ENCODE measurements around the gene CHKA. TPM values are rescaled to one million over a fixed set of nuclear protein-coding genes. Genes with fewer than 3 reads are reported as not detected.
A peak's percentile ranks its signal among the peaks of the same experiment; 100 is the strongest.

Gene CHKA
- polyA plus RNA-seq, 4 donors, result 31.5 to 180 (median 139) TPM

GRCh38 chr11:68116974-68117373 is 4.2 kb downstream of the CHKA start:
- H3K9me3 ChIP-seq (ENCODE audit: control insufficient read depth in 2 of 2, insufficient read depth in 1 of 2, low read depth in 1 of 2, low read length in 1 of 2), result no peaks in the 10 kb centered on the region
- FAIRE-seq (no peak), DNase-seq (peak in 1 of 2 donors; percentile 16)
- H3K4me3 ChIP-seq (ENCODE audit: low read depth in 1 of 3, low read length in 3 of 3), result no peak overlapping the region
- no peaks in the 10 kb centered on the region for H3K27me3 ChIP-seq (ENCODE audit: control insufficient read depth in 3 of 3, insufficient read depth in 3 of 3, low read length in 3 of 3)
- peaks cover 0 to 34% (median 2%) of the 10 kb centered on the region in 3 donors for H3K36me3 ChIP-seq (ENCODE audit: control insufficient read depth in 3 of 3, insufficient read depth in 2 of 3, low read depth in 1 of 3, low read length in 3 of 3)
- H3K4me1 ChIP-seq (ENCODE audit: control insufficient read depth in 3 of 3, insufficient read depth in 2 of 3, low read depth in 1 of 3, low read length in 2 of 3), result peaks cover 0 to 27% (median 0%) of the 10 kb centered on the region in 3 donors
- peak overlapping the region in 2 of 3 donors; percentile 56 to 66 for H3K27ac ChIP-seq (ENCODE audit: low read depth in 1 of 3, low read length in 2 of 3)
- WGBS, 3 donors, result 31 to 66% (median 52%) methylated on average over 3 of the region's 3 CpGs

- H3K4me3 ChIP-seq (ENCODE audit: low read depth in 1 of 3, low read length in 3 of 3), result no peak overlapping the region
- H3K36me3 ChIP-seq (ENCODE audit: control insufficient read depth in 3 of 3, insufficient read depth in 2 of 3, low read depth in 1 of 3, low read length in 3 of 3), result peaks cover 0 to 36% (median 2%) of the 10 kb centered on the region in 3 donors
- H3K27me3 ChIP-seq (ENCODE audit: control insufficient read depth in 3 of 3, insufficient read depth in 3 of 3, low read length in 3 of 3), result no peaks in the 10 kb centered on the region
- WGBS, 3 donors, result 30 to 71% (median 45%) methylated on average over 7 of the region's 7 CpGs
- DNase-seq (peak; percentile 51 to 81), FAIRE-seq (no peak)
- H3K4me1 ChIP-seq (ENCODE audit: control insufficient read depth in 3 of 3, insufficient read depth in 2 of 3, low read depth in 1 of 3, low read length in 2 of 3), result peaks cover 0 to 23% (median 0%) of the 10 kb centered on the region in 3 donors
- peak overlapping the region in 2 of 3 donors; percentile 5 to 56 for H3K27ac ChIP-seq (ENCODE audit: low read depth in 1 of 3, low read length in 2 of 3)
- H3K9me3 ChIP-seq (ENCODE audit: control insufficient read depth in 2 of 2, insufficient read depth in 1 of 2, low read depth in 1 of 2, low read length in 1 of 2), result no peaks in the 10 kb centered on the region
Observed at GRCh38 chr11:68116126-68116525, 5.1 kb downstream of the CHKA start.

DNA sequence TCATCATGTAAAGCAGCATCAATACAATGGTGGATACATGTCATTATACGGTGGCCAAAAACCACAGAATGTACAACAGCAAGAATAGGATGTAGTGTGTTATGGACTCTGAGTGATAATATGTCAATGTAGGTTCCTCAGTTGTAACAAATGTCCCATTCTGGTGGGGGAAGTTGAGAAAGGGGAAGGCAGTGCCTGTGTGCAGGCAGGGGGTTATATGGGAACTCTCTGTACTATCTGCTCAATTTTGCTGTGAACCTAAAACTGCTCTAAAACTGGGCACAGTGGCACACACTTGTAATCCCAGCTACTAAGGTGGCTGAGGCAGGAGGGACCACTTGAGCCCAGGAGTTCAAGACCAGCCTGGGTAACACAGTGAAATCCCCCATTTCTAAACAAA is 5.9 kb downstream of the CHKA start:
- Histone ChIP-seq H3K27me3 (ENCODE audit: control insufficient read depth in 3 of 3, insufficient read depth in 3 of 3, low read length in 3 of 3) (no peaks in the 10 kb centered on the region), H3K9me3 (ENCODE audit: control insufficient read depth in 2 of 2, insufficient read depth in 1 of 2, low read depth in 1 of 2, low read length in 1 of 2) (no peaks in the 10 kb centered on the region), H3K4me3 (ENCODE audit: low read depth in 1 of 3, low read length in 3 of 3) (no peak overlapping the region), H3K4me1 (ENCODE audit: control insufficient read depth in 3 of 3, insufficient read depth in 2 of 3, low read depth in 1 of 3, low read length in 2 of 3) (peaks cover 0 to 23% (median 0%) of the 10 kb centered on the region in 3 donors), H3K36me3 (ENCODE audit: control insufficient read depth in 3 of 3, insufficient read depth in 2 of 3, low read depth in 1 of 3, low read length in 3 of 3) (peaks cover 0 to 42% (median 2%) of the 10 kb centered on the region in 3 donors), H3K27ac (ENCODE audit: low read depth in 1 of 3, low read length in 2 of 3) (peak overlapping the region in 2 of 3 donors; percentile 14 to 72)
- WGBS, 3 donors, result 55 to 65% (median 65%) methylated on average over 1 of the region's 1 CpG
- FAIRE-seq (no peak), DNase-seq (no peak)

DNA sequence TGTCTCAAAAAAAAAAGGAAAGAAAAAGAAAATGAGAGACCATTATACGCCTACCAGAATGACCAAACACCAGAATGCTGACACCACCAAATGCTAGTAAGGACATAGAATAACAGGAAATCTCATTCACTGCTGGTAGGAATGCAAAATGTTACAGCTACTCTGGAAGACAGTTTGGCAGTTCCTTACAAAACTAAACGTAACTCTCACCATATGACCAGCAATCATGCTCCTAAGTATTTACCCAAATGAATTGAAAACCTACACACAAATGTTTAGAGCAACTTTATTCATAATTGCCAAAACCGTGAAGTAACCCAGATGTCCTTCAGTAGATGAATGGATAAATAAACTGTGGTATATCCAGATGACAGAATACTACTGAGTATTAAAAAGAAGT is 7.2 kb downstream of the CHKA start:
- H3K4me3 ChIP-seq (ENCODE audit: low read depth in 1 of 3, low read length in 3 of 3), result no peak overlapping the region

DNA sequence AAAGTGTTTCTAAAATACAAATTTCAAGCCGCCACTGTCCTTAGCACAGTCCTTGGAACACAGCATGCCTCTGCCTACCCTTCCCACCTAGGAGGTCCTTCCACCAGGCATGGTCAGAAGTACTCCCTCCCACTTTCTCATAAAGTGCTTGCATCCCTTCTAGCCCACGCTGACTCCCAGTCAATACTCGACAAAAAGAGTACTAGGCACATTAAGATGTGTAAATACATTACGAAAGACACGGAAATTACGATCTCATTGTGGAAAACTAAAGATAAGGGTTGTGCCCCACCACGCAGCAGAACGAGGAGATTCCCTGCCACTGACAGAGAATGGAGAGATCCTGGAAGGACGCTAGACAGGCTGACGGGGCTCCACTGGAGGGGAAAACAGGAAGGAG is 13.5 kb downstream of the CHKA start:
- 20 to 60% (median 36%) methylated on average over 10 of the region's 10 CpGs for WGBS, 3 donors
- peak overlapping the region; percentile 36 to 85 (median 56) for H3K27ac ChIP-seq (ENCODE audit: low read depth in 1 of 3, low read length in 2 of 3)
- FAIRE-seq (no peak), DNase-seq (peak in 1 of 2 donors; percentile 70)
- H3K4me3 ChIP-seq (ENCODE audit: low read depth in 1 of 3, low read length in 3 of 3), result no peak overlapping the region
- no peaks in the 10 kb centered on the region for H3K27me3 ChIP-seq (ENCODE audit: control insufficient read depth in 3 of 3, insufficient read depth in 3 of 3, low read length in 3 of 3)
- H3K36me3 ChIP-seq (ENCODE audit: control insufficient read depth in 3 of 3, insufficient read depth in 2 of 3, low read depth in 1 of 3, low read length in 3 of 3), result peaks cover 0 to 32% (median 0%) of the 10 kb centered on the region in 3 donors
- H3K4me1 ChIP-seq (ENCODE audit: control insufficient read depth in 3 of 3, insufficient read depth in 2 of 3, low read depth in 1 of 3, low read length in 2 of 3), result peaks cover 0 to 31% (median 8%) of the 10 kb centered on the region in 3 donors
- no peaks in the 10 kb centered on the region for H3K9me3 ChIP-seq (ENCODE audit: control insufficient read depth in 2 of 2, insufficient read depth in 1 of 2, low read depth in 1 of 2, low read length in 1 of 2)

More for the DNA sequence above, 7.2 kb downstream of the CHKA start:
- Histone ChIP-seq H3K9me3 (ENCODE audit: control insufficient read depth in 2 of 2, insufficient read depth in 1 of 2, low read depth in 1 of 2, low read length in 1 of 2) (no peaks in the 10 kb centered on the region), H3K27ac (ENCODE audit: low read depth in 1 of 3, low read length in 2 of 3) (peak overlapping the region in 2 of 3 donors; percentile 17 to 44), H3K36me3 (ENCODE audit: control insufficient read depth in 3 of 3, insufficient read depth in 2 of 3, low read depth in 1 of 3, low read length in 3 of 3) (peaks cover 0 to 48% (median 2%) of the 10 kb centered on the region in 3 donors), H3K27me3 (ENCODE audit: control insufficient read depth in 3 of 3, insufficient read depth in 3 of 3, low read length in 3 of 3) (no peaks in the 10 kb centered on the region), H3K4me1 (ENCODE audit: control insufficient read depth in 3 of 3, insufficient read depth in 2 of 3, low read depth in 1 of 3, low read length in 2 of 3) (peaks cover 0 to 27% (median 0%) of the 10 kb centered on the region in 3 donors)
- WGBS, 3 donors, result 55 to 67% (median 62%) methylated on average over 3 of the region's 3 CpGs
- FAIRE-seq (no peak), DNase-seq (no peak)

DNA sequence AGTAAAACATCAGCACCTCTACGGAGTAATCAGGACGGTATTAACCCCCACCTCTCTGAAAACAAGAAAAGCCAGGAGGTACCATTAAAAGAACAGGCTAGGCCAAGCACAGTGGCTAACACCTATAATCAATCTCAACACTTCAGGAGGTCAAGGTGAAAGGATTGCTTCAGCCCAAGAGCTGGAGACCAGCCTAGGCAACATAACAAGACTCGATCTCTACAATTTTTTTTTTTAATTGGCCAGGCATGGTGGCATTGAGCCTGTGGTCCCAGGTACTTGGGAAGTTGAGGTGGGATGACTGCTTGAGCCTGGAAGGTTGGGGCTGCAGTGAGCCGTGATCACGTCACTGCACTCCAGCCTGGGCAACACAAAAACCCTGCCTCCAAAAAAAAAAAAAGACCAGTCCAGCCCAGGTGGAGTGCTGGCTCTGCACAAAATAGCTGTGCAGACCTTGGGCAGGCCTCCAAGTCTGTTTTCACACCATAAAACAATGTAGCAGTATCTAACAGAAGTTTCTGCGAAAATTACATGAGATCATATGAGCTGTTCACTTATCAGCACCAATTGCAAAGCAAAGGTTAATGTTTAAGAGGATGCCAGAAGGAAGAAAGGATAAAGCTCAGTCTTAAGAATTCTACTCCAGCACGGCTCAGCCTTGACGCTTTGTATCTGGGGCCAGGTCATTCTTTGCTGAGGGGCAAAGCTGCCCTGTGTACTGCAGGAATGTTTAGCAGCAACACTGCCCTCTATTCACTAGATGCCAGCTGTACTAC is 14.8 kb downstream of the CHKA start:
- Histone ChIP-seq H3K36me3 (ENCODE audit: control insufficient read depth in 3 of 3, insufficient read depth in 2 of 3, low read depth in 1 of 3, low read length in 3 of 3) (peaks cover 0 to 27% (median 0%) of the 10 kb centered on the region in 3 donors), H3K4me1 (ENCODE audit: control insufficient read depth in 3 of 3, insufficient read depth in 2 of 3, low read depth in 1 of 3, low read length in 2 of 3) (peaks cover 0 to 31% (median 8%) of the 10 kb centered on the region in 3 donors), H3K27me3 (ENCODE audit: control insufficient read depth in 3 of 3, insufficient read depth in 3 of 3, low read length in 3 of 3) (no peaks in the 10 kb centered on the region), H3K27ac (ENCODE audit: low read depth in 1 of 3, low read length in 2 of 3) (peak overlapping the region; percentile 81 to 85 (median 83)), H3K4me3 (ENCODE audit: low read depth in 1 of 3, low read length in 3 of 3) (peak overlapping the region in 1 of 3 donors; percentile 15), H3K9me3 (ENCODE audit: control insufficient read depth in 2 of 2, insufficient read depth in 1 of 2, low read depth in 1 of 2, low read length in 1 of 2) (no peaks in the 10 kb centered on the region)
- peak; percentile 92 to 97 for DNase-seq
- WGBS, 3 donors, result 16 to 51% (median 22%) methylated on average over 8 of the region's 8 CpGs
- FAIRE-seq, result no peak

DNA sequence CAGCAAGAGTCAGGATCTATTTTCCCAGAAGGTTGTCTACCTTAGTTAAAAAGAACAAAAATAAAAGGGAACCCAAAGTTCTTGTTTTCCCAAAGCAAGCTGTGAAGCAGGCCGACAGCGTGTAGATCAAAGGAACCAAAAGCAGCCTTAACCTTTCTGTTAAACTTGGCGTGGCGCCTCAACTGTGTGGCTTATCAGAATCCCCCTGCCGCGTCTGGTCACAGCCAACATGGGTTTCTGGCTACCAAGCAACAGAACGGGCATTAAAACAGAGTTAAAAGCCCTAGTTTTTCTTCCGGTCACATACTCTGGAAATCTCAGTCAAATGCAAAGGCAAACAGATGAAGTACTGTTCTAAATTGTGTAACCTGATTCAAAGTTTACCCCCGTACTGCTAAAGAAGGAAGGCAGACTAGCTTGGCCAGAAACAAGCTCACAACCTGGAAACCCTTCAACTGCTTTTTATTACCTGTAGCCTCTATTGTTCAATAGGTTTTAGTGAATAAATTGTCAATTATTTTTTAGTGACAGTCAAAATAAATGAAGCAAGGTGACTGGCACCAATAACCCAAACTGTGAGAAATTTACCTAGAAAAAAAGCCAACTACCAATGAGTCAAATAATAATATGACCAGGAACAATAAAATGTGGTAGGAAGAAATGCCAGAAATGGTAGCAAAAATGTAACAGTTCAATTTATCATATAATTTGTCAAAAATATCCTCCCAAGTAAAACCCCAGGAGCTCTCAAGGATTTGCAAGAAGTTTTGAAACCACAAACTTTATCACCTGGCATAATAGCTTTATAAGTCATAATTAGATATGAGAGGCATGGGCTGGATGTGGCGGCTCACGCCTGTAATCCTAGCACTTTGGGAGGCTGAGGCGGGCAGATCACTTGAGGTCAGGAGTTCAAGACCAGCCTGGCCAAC is 21.4 kb downstream of the CHKA start:
- peaks cover 0 to 25% (median 1%) of the 10 kb centered on the region in 3 donors for H3K36me3 ChIP-seq (ENCODE audit: control insufficient read depth in 3 of 3, insufficient read depth in 2 of 3, low read depth in 1 of 3, low read length in 3 of 3)
- no peaks in the 10 kb centered on the region for H3K27me3 ChIP-seq (ENCODE audit: control insufficient read depth in 3 of 3, insufficient read depth in 3 of 3, low read length in 3 of 3)
- H3K9me3 ChIP-seq (ENCODE audit: control insufficient read depth in 2 of 2, insufficient read depth in 1 of 2, low read depth in 1 of 2, low read length in 1 of 2), result no peaks in the 10 kb centered on the region
- DNase-seq (peak; percentile 50 to 59), FAIRE-seq (no peak)
- peak overlapping the region; percentile 10 to 76 (median 48) for H3K27ac ChIP-seq (ENCODE audit: low read depth in 1 of 3, low read length in 2 of 3)
- peaks cover 0 to 9% (median 3%) of the 10 kb centered on the region in 3 donors for H3K4me1 ChIP-seq (ENCODE audit: control insufficient read depth in 3 of 3, insufficient read depth in 2 of 3, low read depth in 1 of 3, low read length in 2 of 3)
- 15 to 32% (median 16%) methylated on average over 12 of the region's 12 CpGs for WGBS, 3 donors
- no peak overlapping the region for H3K4me3 ChIP-seq (ENCODE audit: low read depth in 1 of 3, low read length in 3 of 3)

GRCh38 chr11:68099057-68099456 is 22.1 kb downstream of the CHKA start:
- H3K4me1 ChIP-seq (ENCODE audit: control insufficient read depth in 3 of 3, insufficient read depth in 2 of 3, low read depth in 1 of 3, low read length in 2 of 3), result peaks cover 0 to 9% (median 3%) of the 10 kb centered on the region in 3 donors
- peaks cover 0 to 25% (median 3%) of the 10 kb centered on the region in 3 donors for H3K36me3 ChIP-seq (ENCODE audit: control insufficient read depth in 3 of 3, insufficient read depth in 2 of 3, low read depth in 1 of 3, low read length in 3 of 3)
- no peak overlapping the region for H3K4me3 ChIP-seq (ENCODE audit: low read depth in 1 of 3, low read length in 3 of 3)
- FAIRE-seq (no peak), DNase-seq (no peak)
- peak overlapping the region in 1 of 3 donors; percentile 10 for H3K27ac ChIP-seq (ENCODE audit: low read depth in 1 of 3, low read length in 2 of 3)
- H3K9me3 ChIP-seq (ENCODE audit: control insufficient read depth in 2 of 2, insufficient read depth in 1 of 2, low read depth in 1 of 2, low read length in 1 of 2), result no peaks in the 10 kb centered on the region
- no peaks in the 10 kb centered on the region for H3K27me3 ChIP-seq (ENCODE audit: control insufficient read depth in 3 of 3, insufficient read depth in 3 of 3, low read length in 3 of 3)

Measured in small intestine (tissue), 7 donors.